NCI-H1417 (cell line): ENCODE measurements around the gene CUX1.
A peak's percentile ranks its signal among the peaks of the same experiment; 100 is the strongest.
"Not testable (repeated sequence)": the region's sequence is repeated elsewhere in the genome, so short reads cannot be mapped to it uniquely, and the experiment has no call there.

Experiments used
- DNase-seq, 3 experiments: peaks; one replicate each; lab custom pipeline; 2025; lab: John Stamatoyannopoulos, UW

CUX1 gene, protein sequence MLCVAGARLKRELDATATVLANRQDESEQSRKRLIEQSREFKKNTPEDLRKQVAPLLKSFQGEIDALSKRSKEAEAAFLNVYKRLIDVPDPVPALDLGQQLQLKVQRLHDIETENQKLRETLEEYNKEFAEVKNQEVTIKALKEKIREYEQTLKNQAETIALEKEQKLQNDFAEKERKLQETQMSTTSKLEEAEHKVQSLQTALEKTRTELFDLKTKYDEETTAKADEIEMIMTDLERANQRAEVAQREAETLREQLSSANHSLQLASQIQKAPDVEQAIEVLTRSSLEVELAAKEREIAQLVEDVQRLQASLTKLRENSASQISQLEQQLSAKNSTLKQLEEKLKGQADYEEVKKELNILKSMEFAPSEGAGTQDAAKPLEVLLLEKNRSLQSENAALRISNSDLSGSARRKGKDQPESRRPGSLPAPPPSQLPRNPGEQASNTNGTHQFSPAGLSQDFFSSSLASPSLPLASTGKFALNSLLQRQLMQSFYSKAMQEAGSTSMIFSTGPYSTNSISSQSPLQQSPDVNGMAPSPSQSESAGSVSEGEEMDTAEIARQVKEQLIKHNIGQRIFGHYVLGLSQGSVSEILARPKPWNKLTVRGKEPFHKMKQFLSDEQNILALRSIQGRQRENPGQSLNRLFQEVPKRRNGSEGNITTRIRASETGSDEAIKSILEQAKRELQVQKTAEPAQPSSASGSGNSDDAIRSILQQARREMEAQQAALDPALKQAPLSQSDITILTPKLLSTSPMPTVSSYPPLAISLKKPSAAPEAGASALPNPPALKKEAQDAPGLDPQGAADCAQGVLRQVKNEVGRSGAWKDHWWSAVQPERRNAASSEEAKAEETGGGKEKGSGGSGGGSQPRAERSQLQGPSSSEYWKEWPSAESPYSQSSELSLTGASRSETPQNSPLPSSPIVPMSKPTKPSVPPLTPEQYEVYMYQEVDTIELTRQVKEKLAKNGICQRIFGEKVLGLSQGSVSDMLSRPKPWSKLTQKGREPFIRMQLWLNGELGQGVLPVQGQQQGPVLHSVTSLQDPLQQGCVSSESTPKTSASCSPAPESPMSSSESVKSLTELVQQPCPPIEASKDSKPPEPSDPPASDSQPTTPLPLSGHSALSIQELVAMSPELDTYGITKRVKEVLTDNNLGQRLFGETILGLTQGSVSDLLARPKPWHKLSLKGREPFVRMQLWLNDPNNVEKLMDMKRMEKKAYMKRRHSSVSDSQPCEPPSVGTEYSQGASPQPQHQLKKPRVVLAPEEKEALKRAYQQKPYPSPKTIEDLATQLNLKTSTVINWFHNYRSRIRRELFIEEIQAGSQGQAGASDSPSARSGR (N-terminal part only)

DNA sequence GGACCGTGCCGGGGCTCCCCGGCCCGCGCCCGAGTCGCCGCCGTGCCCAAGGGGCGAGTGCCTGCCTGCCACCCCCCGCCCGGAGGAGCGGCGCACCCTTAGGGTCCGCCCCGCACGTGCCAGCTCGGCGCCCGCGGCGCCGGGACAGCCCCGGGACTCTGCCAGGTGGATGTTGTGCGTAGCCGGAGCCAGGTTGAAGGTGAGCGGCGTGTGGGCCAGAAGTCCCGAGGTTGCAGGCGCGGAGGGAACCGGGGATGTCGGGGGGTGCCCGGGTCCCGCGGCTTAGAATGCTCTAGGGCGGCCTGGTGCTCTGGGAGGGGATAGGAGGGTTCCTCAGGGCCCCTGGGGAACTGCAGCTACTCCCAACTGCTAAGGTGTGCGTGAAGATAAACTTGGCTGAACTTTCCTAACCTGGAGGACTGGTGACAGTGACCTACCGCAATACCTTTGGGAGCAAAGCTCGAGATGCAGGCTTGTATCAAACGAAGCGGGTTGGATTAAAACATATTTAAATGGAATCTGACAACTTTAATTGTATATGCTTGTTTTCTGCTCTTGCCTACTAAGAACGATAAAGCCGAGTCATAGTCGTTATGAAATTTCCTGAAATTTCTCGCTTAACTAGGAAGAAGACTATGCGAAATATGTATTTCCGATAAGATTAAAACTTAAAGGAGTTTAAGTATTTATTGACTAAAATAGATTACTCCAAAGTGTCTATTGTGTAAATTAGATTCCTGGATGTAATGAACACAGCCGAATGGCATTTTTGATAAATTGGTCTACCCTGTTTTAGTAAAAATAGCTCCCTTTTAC, at the start of gene CUX1:
TSS of gene CUX1 (plus strand) at position 156 of the 816 bp plus-strand sequence. CDS start at position 170, 14 bp downstream.
- peak in 2 of 3 experiments; percentile 46 to 65 for DNase-seq

DNA sequence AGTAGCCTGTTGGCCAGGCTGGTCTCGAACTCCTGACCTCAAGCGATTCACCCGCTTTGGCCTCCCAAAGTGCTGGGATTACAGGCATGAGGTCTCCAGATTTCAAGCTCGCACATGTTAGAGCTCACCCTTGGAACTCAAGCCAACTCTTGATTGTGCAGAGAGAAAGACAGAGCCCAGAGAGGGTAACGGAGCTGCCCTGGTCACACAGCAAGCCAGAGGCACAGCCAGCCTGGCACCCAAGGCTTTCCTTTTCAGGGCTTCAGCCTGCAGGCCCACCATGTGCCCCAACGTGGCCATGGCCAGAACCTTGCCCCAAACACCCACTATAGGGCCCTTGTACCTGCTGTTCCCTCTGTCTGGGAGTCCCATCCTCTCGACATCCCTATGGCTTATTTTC, 49.1 kb upstream of the CUX1 start:
- no peak for DNase-seq

DNA sequence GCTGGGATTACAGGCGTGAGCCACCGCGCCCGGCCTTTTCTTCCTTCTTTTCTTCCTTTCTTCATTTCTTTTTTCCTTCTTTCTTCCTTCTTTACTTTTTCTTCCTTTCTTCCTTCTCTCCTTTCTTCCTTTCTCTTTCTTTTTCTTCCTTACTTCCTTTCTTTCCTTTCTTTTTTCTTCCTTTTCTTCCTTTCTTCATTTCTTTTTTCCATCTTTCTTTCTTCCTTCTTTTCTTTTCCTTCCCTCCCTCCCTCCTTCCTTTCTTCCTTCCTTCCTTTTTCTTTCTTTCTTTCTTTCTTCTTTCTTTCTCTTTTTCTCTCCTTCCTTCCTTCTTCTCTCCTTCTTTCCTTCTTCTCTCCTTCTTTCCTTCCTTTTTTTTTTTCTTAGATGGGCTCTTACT, 47.0 kb upstream of the CUX1 start:
- DNase-seq = no peak

DNA sequence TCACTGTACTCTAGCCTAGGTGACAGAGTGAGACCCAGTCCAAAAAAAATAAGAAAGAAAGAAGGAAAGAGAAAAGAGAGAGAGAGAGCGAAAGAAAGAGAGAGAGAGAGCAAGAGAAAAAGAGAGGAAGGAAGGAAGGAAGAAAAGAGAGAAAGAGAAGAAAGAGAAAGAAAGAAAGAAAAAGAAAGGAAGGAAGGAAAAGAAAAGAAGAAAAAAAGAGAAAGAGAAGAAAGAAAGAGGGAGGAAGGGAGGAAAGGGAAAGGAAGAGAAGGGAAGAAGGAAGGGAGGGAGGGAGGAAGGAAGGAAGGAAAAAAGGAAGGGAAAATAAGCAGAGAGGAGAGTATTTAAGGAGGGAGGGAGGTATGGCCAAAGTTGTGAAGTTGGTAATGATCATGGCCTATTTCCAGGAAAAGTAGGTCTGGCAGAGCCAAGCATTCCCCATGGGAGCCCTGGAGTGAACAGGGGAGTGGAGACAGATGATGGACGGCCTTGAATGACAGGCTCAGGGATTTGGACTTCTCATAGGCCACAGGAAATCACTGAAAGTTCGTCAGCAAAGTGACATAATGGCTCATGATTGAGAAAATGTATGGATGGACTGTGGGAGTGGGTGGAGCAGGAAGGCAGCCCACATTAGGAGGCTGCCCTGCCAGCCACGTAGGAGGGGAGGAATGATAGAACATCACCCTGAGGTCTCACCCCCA, 44.8 kb upstream of the CUX1 start:
- DNase-seq = no peak

DNA sequence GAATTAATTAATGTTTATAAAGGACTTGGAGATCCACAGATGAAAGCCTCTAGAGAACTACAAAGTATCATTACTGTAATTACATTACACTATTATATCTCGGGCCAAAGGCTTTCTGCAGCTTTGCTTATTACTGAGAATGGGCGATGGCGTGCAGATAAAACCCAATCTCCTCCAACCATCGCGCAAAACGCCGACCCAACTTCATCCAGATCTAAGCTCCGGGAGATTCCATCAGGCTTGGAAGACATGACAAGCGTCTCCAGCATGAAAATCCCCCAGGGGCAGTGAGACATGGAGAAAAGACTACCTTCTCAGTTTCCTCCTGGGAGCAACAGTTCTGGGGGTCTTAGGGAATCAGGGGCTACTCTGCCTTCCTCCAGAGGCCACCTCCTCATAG, 42.2 kb upstream of the CUX1 start:
- DNase-seq = no peak

DNA sequence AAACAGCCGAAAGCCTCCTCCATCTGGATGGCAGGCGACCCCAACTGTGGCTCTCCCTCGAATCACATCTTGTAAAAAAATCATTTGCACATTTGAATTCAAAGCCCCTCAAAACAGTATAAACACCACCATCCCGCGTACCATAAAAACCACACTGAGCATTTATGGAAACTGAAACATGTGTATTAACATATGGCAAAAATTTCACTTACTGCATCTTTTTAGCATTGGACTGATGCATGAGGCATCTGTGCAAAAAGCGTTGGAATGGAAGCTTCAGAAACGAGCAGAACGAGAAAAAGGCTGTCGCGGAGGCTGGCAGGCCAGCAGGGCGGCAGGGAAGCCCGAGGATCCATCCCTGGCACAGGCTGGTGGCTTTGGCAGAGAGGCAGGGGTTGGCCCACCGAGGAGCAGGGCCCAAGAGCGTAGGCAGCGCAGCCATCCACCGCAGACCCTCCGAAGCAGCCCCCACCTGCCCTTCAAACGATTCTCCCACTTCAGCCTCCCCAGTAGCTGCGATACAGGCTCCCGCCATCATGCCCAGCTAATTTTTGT, 39.3 kb upstream of the CUX1 start:
- no peak for DNase-seq

DNA sequence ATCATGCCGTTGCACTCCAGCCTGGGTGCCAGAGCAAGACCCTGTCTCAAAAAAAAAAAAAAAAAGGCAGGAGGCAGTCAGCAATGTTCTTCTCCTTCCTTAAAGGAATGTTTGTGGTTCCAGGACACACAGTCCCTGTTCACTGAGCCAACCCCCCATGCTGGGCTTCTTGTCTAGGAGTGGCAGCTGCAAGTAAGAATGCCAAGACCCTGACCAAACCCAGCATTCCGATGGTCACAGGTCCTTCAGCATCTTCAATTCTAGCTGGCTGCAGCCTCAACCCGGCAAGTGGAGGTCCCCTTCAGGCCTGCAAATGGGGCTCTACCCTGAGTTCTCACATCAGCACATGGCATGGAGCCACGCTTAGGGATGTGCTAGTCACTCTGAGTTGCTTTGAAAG, 38.2 kb upstream of the CUX1 start:
- no peak for DNase-seq

DNA sequence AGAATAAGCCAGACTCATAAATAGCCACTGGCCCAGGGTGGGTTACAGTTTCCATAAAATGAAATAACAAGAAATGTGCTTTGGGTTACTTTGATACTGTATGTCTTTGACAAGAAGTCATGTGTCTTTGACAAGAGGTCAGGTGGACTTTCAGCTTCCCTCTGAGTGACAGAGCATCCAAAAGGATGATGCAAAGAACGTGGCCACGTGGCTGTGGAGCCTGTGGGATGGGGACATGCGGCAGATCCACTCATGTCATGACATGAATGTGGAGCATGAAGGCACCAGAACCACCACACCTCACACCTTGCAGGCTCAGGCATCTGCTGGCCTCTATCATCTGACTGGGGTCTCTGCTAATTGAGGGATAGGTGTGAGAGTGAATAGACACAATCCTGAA, 37.1 kb upstream of the CUX1 start:
- no peak for DNase-seq

DNA sequence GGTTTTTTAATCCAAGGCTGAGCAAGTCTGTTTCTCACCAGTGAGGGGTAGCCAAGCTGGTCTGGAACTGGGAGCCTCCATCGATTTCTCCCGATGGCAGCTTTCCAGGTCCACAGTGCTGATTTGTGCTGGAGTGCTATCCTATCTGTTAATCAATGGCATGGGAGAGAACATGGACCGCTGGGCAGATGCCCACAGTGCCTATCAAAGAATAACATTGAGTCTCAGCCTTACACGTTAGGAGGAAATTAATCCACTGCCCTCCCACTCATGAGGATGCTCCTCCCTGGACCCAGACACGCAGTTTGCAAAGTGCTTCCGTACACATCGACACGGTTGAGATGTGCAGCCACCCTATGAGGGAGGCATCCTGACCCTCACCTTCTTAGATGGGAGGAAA, 36.0 kb upstream of the CUX1 start:
- no peak for DNase-seq

DNA sequence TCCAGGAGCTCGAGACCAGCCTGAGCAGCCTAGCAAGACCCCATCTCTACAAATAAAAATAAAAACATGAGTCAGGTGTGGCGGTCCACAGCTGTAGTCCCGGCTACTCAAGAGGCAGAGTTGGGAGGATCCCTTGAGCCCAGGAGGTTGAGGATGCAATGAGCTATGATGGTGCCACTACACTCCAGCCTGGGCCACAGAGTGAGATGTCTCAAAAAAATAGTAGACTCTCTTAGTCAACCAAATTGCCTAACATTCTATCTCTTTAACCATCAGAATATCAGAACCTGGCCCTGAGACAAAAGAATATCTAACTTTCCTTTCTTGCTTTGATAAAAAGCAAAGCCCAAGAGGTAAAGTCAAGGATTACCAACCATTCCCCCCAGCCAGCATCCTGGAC, 35.0 kb upstream of the CUX1 start:
- DNase-seq = no peak

DNA sequence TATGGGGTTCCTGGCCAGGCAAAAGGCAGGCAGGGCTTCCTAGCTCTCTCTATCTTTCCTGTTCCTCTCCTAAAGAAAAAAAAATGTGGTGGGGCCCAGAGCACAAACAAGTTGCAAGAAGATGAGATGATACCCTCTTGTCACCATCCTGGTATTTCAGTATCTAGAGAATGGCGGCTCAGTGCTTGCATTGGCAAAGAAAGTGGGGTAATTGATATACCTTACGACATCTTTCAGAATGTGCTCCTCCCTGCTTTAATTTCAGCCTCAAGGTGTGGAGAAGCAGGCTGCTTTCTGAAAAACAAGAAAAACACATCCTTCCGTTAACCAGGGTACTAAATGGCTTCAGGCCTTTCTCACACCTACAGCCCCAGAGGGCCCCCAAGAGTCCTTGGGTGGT, 34.5 kb upstream of the CUX1 start:
- DNase-seq = no peak

DNA sequence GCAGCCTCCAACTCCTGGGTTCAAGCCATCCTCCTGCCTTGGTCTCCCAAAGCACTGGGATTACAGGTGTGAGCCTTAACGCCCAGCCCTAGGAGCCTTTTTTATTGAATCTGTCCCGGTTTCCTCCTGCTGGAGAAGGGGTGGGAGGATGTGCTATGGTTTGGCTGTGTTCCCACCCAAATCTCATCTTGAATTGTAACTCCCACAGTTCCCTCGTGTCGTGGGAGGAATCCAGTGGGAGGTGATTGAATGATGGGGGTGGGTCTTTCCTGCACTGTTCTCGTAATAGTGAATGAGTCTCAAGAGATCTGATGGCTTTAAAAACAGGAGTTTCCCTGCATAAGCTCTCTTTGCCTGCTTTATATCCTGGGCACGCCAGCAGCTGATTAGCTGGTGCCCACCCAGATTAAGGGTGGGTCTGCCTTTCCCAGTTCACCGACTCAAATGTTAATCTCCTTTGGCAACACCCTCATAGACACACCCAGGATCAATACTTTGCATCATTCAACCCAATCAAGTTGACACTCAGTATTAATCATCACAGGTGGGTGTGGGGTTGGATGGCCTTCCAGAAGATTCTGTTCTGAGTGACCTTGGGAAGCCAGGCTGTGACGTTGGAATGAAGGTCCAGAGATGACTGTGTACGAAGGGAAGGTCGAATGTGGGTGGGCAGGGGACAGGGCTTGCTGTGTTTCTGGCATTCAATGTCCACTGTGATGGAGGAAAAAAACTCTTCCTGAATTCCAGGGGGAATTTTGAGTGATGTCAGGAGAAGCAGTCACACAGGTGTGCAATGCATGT, 33.8 kb upstream of the CUX1 start:
- no peak for DNase-seq

DNA sequence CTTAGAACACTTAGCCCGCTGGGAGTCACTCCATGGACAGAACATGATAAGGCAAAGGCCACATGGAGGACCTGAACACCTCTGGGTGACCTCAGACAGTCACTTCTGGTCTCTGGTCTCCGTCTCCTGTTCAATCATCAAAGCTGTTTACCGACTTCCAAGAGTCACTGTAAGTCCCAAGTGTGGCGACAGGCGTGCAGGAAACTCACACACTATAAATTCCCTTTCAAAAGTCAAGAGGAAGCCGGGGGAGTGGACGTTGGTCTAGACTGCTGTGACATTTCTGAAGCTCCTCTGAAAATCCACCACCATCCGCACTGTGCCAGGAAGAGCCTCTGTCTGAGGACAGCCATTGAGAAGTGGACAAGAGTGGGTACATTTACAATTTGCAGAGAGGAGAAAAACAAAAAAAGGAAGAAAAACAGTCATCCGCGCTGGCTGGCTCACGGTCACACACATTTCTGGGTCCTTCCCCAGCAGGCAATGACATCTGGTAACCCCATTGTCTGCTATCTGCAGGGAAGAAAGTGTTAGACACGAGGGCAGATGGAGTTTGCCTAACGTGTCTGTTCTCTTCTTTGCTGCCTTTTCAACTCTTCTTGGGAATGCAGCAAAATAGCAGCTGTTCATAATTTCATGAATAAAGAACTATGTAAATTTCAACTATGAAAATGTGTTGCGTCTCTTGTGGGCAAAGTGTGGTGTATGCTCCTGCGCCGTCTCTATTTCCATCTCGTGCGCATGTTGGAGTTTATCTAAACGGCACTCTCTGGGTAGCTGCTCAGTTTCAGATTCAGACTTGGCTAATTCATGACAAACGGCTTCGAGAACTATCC, 32.9 kb upstream of the CUX1 start:
- DNase-seq = no peak

DNA sequence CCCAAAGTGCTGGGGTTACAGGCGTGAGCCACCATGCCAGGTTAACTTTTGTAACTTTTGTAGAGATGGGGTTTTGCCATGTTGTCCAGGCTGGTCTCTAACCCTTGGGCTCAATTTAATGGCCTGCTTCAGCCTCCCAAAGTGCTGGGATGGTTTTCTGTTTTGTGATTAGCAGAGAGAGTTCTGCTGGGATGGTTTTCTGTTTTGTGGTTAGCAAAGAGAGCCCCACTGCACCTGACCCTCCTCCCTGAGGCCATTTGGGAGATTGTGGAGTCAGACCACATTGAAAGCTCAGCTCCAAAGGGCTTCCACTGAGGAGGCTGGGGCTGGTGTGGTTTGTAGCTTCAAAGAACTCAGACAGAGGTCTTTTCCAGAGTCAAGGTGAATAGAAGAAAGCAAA, 29.6 kb upstream of the CUX1 start:
- DNase-seq = no peak

DNA sequence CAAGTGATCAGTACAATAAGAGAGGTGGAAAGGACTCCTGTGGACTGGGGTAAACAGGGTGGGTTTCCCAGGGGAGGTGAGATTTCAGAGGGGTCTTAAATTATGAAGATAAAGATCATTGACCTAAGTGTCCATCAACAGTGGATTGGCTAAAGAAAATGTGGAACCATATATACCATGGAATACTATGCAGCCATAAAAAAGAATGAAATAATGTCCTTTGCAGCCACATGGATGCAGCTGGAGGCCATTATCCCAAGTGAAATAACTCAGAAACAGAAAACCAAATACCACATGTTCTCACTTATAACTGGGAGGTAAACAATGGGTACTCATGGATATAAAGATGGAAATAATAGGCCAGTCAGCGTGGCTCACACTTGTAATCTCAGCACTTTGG, 28.9 kb upstream of the CUX1 start:
- DNase-seq = no peak

DNA sequence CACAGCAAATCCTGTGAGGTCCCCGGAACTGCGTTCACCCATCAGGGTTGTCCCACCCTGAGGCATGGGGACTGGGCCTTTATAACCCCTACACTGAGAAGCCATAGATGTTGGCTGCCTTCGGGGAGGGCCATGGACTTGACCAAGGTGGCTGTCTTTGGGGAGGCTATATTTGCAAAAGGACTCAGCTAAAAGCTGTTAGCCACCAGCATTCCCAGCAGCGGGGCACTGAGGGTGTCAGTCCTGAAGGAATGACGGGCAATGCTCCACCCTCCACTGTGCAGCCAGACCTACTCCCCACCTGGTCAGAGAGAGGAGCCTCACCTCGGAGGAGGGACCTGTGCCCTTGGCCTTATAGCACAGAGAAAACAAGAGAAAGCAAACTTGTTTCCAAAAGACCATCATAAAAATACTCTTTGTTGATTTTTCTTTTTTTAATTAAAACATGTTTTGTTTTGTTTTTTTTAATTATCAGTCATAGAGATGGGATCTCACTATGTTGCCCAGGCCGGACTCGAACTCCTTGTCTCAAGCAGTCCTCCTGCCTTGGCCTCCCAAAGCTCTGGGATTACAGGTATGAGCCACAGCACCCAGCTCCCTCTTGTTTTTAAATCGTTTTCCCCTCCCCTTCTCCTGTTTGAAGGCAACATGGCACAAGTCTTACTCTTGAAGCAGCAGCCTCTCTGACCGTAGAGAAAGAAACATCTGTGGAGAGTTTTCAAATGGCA, 26.7 kb upstream of the CUX1 start:
- DNase-seq = no peak

DNA sequence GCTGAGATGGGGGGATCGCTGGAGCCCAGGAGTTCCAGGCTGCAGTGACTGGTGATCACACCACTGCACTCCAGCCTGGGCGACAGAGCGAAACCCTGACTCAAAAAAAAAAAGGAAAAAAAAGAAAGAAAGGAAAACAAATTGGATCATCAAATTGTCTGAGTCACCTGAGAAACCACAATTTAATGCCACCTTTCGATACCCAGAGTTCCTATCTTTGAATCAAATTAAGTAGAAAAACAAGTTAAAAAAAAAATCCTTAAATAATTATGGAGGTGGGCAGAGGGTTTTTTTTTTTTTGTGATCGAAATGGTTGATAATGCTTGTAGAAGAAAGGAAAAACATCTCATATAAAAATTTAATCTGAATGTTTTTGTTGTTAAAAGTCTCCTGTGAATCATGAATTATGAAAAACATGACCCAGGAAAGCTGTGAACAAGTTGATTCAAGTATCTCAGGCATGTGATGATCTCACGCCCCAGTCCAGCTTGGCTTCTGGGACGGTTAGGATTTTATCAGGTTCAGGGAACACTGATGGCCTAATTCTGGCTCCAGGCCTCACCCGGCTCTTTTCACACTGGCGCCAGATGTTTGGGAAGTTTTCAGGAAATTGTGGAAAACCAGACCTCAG, 25.3 kb upstream of the CUX1 start:
- no peak for DNase-seq

DNA sequence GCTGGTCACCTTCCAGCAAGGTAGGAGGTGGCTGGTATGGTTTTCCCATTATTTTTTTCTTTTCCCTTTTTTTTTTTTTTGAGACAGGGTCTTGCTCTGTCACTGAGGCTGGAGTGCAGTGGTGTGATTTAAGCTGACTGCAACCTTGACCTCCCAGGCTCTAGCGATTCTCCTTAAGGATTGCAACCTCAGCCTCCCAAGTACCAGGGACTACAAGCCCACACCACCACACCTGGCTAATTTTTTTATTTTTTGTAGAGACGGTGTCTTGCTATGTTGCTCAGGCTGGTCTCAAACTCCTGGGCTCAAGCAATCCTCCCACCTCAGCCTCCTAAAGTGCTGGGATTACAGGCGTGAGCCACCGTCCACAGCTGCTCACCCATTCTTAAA, 24.7 kb upstream of the CUX1 start:
- DNase-seq = not testable (repeated sequence)
